ENCODE data around the gene FLRT1.

DNA sequence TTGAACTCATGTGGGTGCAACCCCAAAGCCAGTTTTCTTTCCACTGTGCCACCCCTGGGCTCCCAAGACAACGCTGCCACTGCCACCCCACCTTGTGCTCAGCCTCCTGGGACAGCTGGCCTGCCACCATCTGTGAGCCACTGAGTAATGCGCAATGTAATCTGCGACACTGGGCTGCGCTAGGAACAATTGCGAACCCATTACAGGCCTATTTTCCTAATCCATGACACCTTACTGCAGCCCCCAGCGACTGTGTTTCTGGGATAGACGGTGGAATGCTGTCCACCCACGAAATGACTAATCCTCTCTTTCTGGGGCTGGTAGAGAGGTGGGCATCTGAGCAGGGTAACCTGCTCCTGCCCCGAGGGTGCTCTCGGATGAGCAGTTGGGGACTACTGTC is 22.2 kb downstream of the FLRT1 start:
- TF ChIP-seq, protein P1, sequence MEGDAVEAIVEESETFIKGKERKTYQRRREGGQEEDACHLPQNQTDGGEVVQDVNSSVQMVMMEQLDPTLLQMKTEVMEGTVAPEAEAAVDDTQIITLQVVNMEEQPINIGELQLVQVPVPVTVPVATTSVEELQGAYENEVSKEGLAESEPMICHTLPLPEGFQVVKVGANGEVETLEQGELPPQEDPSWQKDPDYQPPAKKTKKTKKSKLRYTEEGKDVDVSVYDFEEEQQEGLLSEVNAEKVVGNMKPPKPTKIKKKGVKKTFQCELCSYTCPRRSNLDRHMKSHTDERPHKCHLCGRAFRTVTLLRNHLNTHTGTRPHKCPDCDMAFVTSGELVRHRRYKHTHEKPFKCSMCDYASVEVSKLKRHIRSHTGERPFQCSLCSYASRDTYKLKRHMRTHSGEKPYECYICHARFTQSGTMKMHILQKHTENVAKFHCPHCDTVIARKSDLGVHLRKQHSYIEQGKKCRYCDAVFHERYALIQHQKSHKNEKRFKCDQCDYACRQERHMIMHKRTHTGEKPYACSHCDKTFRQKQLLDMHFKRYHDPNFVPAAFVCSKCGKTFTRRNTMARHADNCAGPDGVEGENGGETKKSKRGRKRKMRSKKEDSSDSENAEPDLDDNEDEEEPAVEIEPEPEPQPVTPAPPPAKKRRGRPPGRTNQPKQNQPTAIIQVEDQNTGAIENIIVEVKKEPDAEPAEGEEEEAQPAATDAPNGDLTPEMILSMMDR (conservative IDR thresholded peaks at IDR 0.05): no peak
- TF ChIP-seq EZH2 (IDR thresholded peaks at IDR 0.05; ENCODE audit: low read depth): no peak
